A673 (cell line): Measurements from ENCODE around the gene CLASP1. TPM values are rescaled to one million over a fixed set of nuclear protein-coding genes. Genes with fewer than 3 reads are reported as not detected.
A peak's percentile ranks its signal among the peaks of the same experiment; 100 is the strongest.

Experiments used
- BruUV-seq: library from RNA; stranded (reverse); fragments of 400-500 nt; replicated peaks from 2 replicates; lab custom pipeline; 2021; lab: Mats Ljungman, UMichigan
- CTCF ChIA-PET: fragments of 300-600 bp; sonication (Branson Sonifier 250); formaldehyde crosslinking; loops from one replicate; lab custom pipeline; 2022; ENCODE audit warnings: antibody characterized with exemption; lab: Charles Lee
- POLR2A ChIA-PET: fragments of 300-600 bp; sonication (Branson Sonifier 250); formaldehyde crosslinking; loops from one replicate; lab custom pipeline; 2022; ENCODE audit warnings: antibody characterized with exemption; ENCODE audit not compliant: low non-redundant PET; lab: Charles Lee
- DNase-seq: peaks from one replicate; pipeline ENCODE4 v3.0.0-alpha.2; 2015; ENCODE audit warnings: low spot score
- H3K27ac ChIP-seq: fragments of 200-600 bp; sonication (generic); 2 replicates; pipeline ENCODE4 v1.5.1; 2016; ENCODE audit warnings: mixed run types, low read depth, mild to moderate bottlenecking, mixed read lengths, antibody characterized with exemption, low read length; ENCODE audit not compliant: poor library complexity, severe bottlenecking
- H3K27me3 ChIP-seq: fragments of 200-600 bp; sonication (generic); replicated peaks from 2 replicates; pipeline ENCODE4 v1.6.1; 2017; ENCODE audit warnings: mixed run types, low read depth, mild to moderate bottlenecking, mixed read lengths, antibody characterized with exemption, low read length; ENCODE audit not compliant: insufficient read depth, poor library complexity
- H3K36me3 ChIP-seq: fragments of 200-600 bp; sonication (generic); 2 replicates; pipeline ENCODE4 v1.6.1; 2016; ENCODE audit warnings: mixed run types, mild to moderate bottlenecking, mixed read lengths, antibody characterized with exemption, low read length; ENCODE audit not compliant: insufficient read depth, poor library complexity, severe bottlenecking
- H3K4me1 ChIP-seq: fragments of 200-600 bp; sonication (generic); 2 replicates; pipeline ENCODE4 v1.6.1; 2017; ENCODE audit warnings: mixed run types, mild to moderate bottlenecking, mixed read lengths, antibody characterized with exemption, low read length; ENCODE audit not compliant: insufficient read depth, poor library complexity, severe bottlenecking
- H3K4me3 ChIP-seq: fragments of 200-600 bp; sonication (generic); 2 replicates; pipeline ENCODE4 v1.5.1; 2016; ENCODE audit warnings: low read depth, mixed run types, mild to moderate bottlenecking, mixed read lengths, low read length; ENCODE audit not compliant: poor library complexity, severe bottlenecking
- H3K9me3 ChIP-seq: fragments of 200-600 bp; sonication (generic); 2 replicates; pipeline ENCODE4 v1.6.1; 2016; ENCODE audit warnings: mixed run types, low read depth, mild to moderate bottlenecking, mixed read lengths, antibody characterized with exemption, low read length; ENCODE audit not compliant: poor library complexity, severe bottlenecking
- CTCF ChIP-seq: fragments of 300-800, 200-600 bp; sonication (generic); conservative IDR thresholded peaks from 2 replicates; pipeline ENCODE4 v1.5.1; 2017; ENCODE audit warnings: low read depth, mild to moderate bottlenecking, antibody characterized with exemption, low read length, moderate library complexity, mixed read lengths
- EZH2 ChIP-seq: fragments of 200-600 bp; sonication (generic); IDR thresholded peaks from 2 replicates; pipeline ENCODE4 v1.6.1; 2017; ENCODE audit warnings: borderline replicate concordance, low read depth, mild to moderate bottlenecking, mixed read lengths, antibody characterized with exemption, low read length; ENCODE audit not compliant: poor library complexity, severe bottlenecking
- intact Hi-C: fragments of 100-400 bp; cut with micrococcal nuclease; formaldehyde crosslinking; loops from one replicate; pipeline ENCODE4 v1.10.0; 2022; ENCODE audit not compliant: unreplicated experiment
- total RNA-seq: library from RNA; stranded (reverse); gene quantifications from 2 replicates; pipeline ENCODE4 v1.2.3, GENCODE V29; 2021

CLASP1 gene
- total RNA-seq, 1 experiment from 2014 or later, result 69.1 TPM

GRCh38 chr2:121358291-121358690 lies 291.0 kb downstream of the CLASP1 start:
- BruUV-seq, result no TSS peak
- H3K36me3 ChIP-seq, result peaks cover 9% of the 10 kb centered on the region
- no peak overlapping the region for H3K4me3 ChIP-seq
- H3K27me3 ChIP-seq, result no peaks in the 10 kb centered on the region
- H3K27ac ChIP-seq, result no peak overlapping the region
- intact Hi-C loops, result loop anchor here (5.0 kb wide), 1 partner anchor 261 kb away; no protein-coding TSS in a partner anchor
- H3K9me3 ChIP-seq, result no peaks in the 10 kb centered on the region
- H3K4me1 ChIP-seq, result no peaks in the 10 kb centered on the region
- no peak for DNase-seq
- POLR2A ChIA-PET, result no interaction called here
- no peak for TF ChIP-seq EZH2
- TF ChIP-seq CTCF, result no peak
- CTCF ChIA-PET, result no interaction called here

- intact Hi-C loops, result loop anchor here (5.0 kb wide), 1 partner anchor 259 kb away; no protein-coding TSS in a partner anchor
- H3K27ac ChIP-seq, result no peak overlapping the region
- DNase-seq, result peak; percentile 76
- CTCF ChIA-PET, result interaction anchor here (0.6 to 2.7 kb wide), 7 partner anchors 8 to 407 kb away, joined by 3 to 31 read pairs (median 4); no protein-coding TSS in a partner anchor
- peaks cover 6% of the 10 kb centered on the region for H3K36me3 ChIP-seq
- POLR2A ChIA-PET, result no interaction called here
- no peaks in the 10 kb centered on the region for H3K4me1 ChIP-seq
- H3K4me3 ChIP-seq, result no peak overlapping the region
- H3K9me3 ChIP-seq, result no peaks in the 10 kb centered on the region
- TF ChIP-seq EZH2 (no peak), CTCF (peak; percentile 85)
- BruUV-seq, result no TSS peak
- H3K27me3 ChIP-seq, result no peaks in the 10 kb centered on the region
Measured at GRCh38 chr2:121356058-121356640, 293.1 kb downstream of the CLASP1 start.

GRCh38 chr2:121355488-121355887 lies 293.8 kb downstream of the CLASP1 start:
- no peak overlapping the region for H3K4me3 ChIP-seq
- H3K36me3 ChIP-seq, result peaks cover 8% of the 10 kb centered on the region
- TF ChIP-seq CTCF (no peak), EZH2 (no peak)
- no TSS peak for BruUV-seq
- CTCF ChIA-PET, result interaction anchor here (0.6 to 2.7 kb wide), 7 partner anchors 9 to 406 kb away, joined by 3 to 31 read pairs (median 5); no protein-coding TSS in a partner anchor
- no peaks in the 10 kb centered on the region for H3K4me1 ChIP-seq
- H3K27ac ChIP-seq, result no peak overlapping the region
- intact Hi-C loops, result loop anchor here (5.0 kb wide), 1 partner anchor 258 kb away; no protein-coding TSS in a partner anchor
- H3K9me3 ChIP-seq, result no peaks in the 10 kb centered on the region
- H3K27me3 ChIP-seq, result no peaks in the 10 kb centered on the region
- DNase-seq, result no peak
- POLR2A ChIA-PET, result no interaction called here
